Muscle layer of colon (tissue), 2 donors: Measurements from ENCODE around the gene JMJD7.

ENCODE experiments used
- H3K27ac ChIP-seq: one replicate; pipeline ENCODE4 v1.7.0; 2013; ENCODE audit warnings: low read depth, mild to moderate bottlenecking, low read length, moderate library complexity
- H3K27me3 ChIP-seq, 2 donors: one replicate each; pipeline ENCODE4 v1.7.0; 2013; ENCODE audit warnings: low read length in 2 of 2, mild to moderate bottlenecking in 2 of 2; ENCODE audit not compliant: insufficient read depth in 2 of 2, control insufficient read depth in 1 of 2
- H3K36me3 ChIP-seq: one replicate; pipeline ENCODE4 v1.7.0; 2013; ENCODE audit warnings: mild to moderate bottlenecking, low read length; ENCODE audit not compliant: insufficient read depth
- H3K4me1 ChIP-seq: one replicate; pipeline ENCODE4 v1.7.0; 2013; ENCODE audit warnings: mild to moderate bottlenecking, low read length; ENCODE audit not compliant: insufficient read depth
- H3K4me3 ChIP-seq, 2 donors: one replicate each; pipeline ENCODE4 v1.7.0; 2013; ENCODE audit warnings: low read length in 2 of 2, low read depth in 1 of 2, mild to moderate bottlenecking in 1 of 2, moderate library complexity in 1 of 2
- H3K9ac ChIP-seq: one replicate; pipeline ENCODE4 v1.7.0; 2013; ENCODE audit warnings: low read length
- H3K9me3 ChIP-seq: one replicate; pipeline ENCODE4 v1.7.0; 2013; ENCODE audit warnings: mild to moderate bottlenecking, low read length
- donor health status: abdominal sarcoma.
- donor health status: Adenocarcinoma of cecum.

The JMJD7 gene

DNA sequence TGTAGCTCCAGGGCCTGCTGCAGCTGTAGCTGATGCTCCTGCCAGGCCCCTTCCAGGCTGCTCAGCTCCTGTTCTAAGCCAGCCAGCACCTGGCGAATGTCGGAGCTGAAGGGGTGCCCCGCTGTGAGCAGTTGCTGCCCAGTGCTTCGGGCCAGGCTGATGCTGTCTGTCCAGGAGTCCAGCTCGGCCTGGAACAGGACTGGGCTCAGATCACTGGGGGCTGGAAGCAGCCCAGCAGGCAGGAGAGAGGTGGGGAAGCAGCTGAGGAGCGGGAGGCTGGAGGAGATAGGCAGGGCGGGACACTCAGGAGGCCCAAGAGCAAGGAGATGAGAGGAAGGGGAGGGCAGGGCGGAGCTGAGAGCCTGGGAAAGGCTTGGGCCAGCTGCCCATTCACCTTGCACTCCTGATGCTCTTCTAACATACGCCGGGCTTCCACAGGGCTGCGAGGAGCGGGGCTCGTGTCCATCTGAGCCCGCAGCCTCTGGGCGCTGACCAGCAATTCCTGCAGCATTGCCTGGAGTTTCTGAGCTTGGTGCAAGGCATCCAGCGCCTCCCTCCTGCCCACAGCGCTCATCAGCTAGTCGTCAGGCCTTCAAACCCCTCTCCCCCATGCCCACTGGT lies 34.0 kb downstream of the JMJD7 start:
- Histone ChIP-seq H3K27me3 (no peaks in the 10 kb centered on the region), H3K9me3 (no peaks in the 10 kb centered on the region), H3K4me3 (no peak overlapping the region), H3K9ac (no peak overlapping the region), H3K36me3 (no peaks in the 10 kb centered on the region), H3K4me1 (no peaks in the 10 kb centered on the region), H3K27ac (no peak overlapping the region)

DNA sequence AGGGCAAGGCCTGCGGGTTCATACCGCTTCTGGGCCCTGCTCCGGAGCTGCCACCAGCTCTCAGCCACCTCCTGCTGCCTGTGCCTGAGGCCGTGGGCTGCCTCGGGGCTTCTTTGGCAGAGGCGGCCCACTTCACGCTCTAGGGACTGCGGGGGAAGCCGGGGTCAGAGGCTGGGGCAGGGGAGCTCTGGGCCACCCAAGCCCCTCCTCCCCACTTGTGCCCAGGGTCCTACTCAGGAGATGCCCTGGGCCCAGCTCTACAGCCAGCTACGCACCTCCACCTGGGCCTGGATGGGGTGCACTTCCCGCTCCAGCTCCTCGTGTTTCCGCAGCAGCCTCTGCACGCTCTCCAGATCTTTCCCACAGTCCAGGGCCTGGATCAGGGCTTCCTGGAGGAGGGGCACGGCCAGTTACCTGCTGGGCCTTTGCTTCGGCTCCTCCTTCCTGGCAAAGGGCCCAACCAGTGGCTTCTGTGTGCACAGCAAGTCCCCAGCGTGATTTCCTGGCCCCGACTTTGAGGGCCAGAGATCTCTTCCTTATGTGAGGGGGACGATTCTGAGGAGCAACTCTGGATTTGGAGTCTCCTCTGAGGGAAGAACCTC lies 34.7 kb downstream of the JMJD7 start:
- Histone ChIP-seq H3K9me3 (no peaks in the 10 kb centered on the region), H3K27ac (no peak overlapping the region), H3K27me3 (no peaks in the 10 kb centered on the region), H3K4me3 (no peak overlapping the region), H3K4me1 (no peaks in the 10 kb centered on the region), H3K36me3 (no peaks in the 10 kb centered on the region), H3K9ac (no peak overlapping the region)

DNA sequence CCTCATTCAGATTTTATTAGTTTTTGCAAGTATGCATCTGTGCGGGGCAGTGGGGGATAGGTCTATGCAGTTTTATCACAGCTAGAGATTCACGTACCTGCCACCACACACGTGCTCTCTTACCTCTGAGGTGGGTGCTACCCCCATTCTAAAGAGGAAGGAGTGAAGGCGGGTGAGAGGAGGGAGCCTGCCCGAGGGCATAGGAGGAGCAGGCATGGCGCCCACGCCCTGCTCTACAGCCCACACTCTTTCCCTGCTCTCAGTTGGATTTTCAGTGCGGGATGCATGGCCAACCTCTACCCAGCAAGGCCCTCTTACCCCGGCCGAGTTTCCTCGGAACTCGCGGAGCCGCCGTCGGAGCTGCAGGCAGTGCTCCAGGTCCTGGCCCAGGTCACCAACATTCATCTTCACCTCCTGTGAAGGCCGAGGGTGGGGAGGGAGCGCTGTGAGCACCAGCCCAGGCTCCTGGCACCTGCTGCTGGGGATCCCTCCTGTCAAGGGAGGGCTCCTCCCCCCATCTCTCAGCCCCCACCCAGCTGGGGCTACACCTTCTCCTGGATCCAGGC lies 37.7 kb downstream of the JMJD7 start:
- H3K4me1 ChIP-seq = no peaks in the 10 kb centered on the region
- H3K27me3 ChIP-seq = no peaks in the 10 kb centered on the region
- H3K36me3 ChIP-seq = no peaks in the 10 kb centered on the region
- H3K4me3 ChIP-seq = no peak overlapping the region
- no peaks in the 10 kb centered on the region for H3K9me3 ChIP-seq
- no peak overlapping the region for H3K9ac ChIP-seq
- H3K27ac ChIP-seq = no peak overlapping the region

DNA sequence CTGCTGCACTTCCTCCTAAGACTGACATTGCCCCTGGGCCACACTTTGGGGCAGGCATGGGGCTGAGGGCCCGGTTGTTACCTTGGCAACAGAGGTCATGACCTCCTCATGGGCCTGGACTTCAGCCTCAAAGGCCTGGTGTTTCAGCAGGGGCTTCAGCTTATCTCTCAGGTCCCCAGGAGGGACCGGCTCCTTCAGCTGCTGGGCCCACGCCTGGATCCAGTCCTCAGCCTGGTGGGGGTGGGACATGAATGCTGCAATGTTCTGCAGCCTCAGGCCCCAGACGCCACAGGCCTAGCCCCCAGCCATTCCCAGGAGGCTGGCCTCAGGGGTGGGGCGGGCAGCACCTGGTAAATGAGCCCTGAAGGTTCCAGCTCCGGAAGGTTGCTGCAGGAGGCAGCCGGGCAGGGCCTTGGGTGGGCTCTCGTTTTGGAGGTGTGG lies 38.4 kb downstream of the JMJD7 start:
- Histone ChIP-seq H3K9me3 (no peaks in the 10 kb centered on the region), H3K27me3 (no peaks in the 10 kb centered on the region), H3K4me1 (no peaks in the 10 kb centered on the region), H3K27ac (no peak overlapping the region), H3K4me3 (no peak overlapping the region), H3K9ac (no peak overlapping the region), H3K36me3 (no peaks in the 10 kb centered on the region)

DNA sequence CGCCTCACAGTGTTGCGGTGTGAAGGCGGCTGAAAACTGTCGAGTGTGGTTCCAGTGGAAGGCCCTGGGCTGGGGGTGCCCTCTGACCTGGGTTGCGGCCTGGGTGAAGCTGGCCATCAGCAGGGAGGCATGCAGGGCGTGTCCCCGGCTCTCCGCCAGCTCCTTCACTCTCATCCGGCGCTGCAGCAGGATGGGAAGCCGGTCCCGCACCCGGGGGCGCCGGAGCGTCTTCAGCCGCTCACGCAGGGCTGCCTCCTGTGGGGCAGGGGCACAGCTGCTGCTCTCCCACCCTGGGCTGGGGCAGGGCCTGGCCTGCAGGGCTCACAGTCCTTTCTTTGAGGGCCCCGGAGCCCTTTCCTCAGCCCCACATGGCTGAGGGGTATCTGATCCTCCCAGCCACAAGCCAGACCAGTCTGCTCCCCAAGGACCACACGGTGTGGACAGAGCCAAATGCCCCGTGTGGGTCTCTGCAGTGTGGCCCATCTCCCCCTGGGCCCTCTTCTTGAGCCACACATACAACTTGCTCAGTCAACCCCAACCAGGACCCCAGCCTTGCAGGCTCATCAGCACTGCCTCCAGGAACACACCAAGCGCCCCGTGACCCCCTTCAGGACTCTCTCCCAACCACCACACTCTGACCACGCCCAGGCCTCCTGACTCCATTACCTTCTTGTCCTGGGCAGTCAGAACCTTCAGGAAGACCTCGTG lies 39.1 kb downstream of the JMJD7 start:
- H3K36me3 ChIP-seq = no peaks in the 10 kb centered on the region
- no peak overlapping the region for H3K27ac ChIP-seq
- no peak overlapping the region for H3K4me3 ChIP-seq
- no peaks in the 10 kb centered on the region for H3K27me3 ChIP-seq
- no peak overlapping the region for H3K9ac ChIP-seq
- H3K4me1 ChIP-seq = no peaks in the 10 kb centered on the region
- no peaks in the 10 kb centered on the region for H3K9me3 ChIP-seq

DNA sequence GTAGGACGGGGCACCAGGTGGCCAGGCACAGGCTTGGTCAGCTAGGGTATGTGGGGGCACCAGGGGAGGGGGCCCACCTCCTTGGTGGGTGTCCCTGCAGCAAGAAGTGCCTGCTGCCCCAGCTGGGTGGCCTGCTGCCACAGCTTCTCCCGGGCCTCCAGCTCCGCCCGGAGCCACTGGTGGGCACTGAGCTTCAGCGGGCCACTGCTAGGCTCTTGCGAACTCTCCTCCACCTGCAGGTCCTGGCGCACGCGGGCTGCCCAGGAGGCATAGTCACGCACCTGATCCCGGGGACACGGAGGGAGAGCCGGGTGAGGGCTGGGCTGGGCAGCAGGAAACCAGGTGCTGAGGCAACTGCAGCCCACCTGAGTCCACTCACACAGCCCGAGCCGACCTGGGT lies 40.4 kb downstream of the JMJD7 start:
- H3K4me1 ChIP-seq = no peaks in the 10 kb centered on the region
- H3K27me3 ChIP-seq = no peaks in the 10 kb centered on the region
- H3K27ac ChIP-seq = no peak overlapping the region
- H3K36me3 ChIP-seq = no peaks in the 10 kb centered on the region
- H3K9me3 ChIP-seq = no peaks in the 10 kb centered on the region
- H3K4me3 ChIP-seq = no peak overlapping the region
- no peak overlapping the region for H3K9ac ChIP-seq

DNA sequence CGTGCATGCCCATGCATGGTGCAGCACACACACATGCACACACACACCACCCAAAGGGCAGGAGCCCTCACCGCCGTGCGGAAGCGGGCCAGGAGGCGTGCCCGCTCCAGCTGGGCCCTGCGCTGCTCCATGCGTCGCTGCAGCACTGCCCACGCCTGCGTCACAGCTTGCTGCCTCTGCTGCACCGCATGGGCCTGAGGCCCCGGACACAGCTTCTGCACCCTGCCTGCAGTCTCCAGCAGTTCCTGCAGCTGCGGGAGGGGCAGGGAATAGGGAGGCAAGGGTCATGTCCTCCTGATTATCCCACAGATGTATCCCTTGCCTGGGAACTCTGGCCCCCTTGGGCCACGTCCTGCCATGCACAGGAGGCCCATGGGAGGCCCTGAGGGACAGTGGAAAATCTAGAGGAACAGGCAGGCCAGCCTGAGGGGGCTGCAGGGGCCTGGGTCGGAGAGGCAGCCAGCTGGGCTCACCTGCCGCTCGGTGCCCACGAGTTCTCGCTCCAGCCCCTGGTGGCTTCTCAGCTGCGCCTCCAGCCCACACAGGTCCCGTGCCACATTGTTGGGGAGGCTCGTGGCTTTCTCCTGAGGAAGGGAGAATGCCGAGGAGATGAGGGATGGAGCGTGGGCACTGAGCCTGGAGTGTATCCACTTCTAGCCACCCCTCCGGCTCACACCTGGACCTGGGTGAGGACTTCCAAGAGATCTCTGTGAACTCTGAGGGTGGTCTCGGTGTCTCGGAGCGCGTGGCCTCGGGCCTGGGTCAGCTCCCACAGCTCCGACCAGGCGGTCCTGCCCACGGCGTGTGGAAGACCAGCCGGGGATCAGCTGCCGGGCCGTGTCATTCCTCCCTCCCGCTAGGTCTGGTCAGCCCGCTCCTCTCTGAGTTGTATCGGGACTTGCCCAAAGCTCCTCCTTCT lies 42.1 kb downstream of the JMJD7 start:
- no peaks in the 10 kb centered on the region for H3K9me3 ChIP-seq
- no peaks in the 10 kb centered on the region for H3K27me3 ChIP-seq
- no peak overlapping the region for H3K9ac ChIP-seq
- H3K27ac ChIP-seq = no peak overlapping the region
- H3K4me3 ChIP-seq = no peak overlapping the region
- no peaks in the 10 kb centered on the region for H3K36me3 ChIP-seq
- H3K4me1 ChIP-seq = no peaks in the 10 kb centered on the region

DNA sequence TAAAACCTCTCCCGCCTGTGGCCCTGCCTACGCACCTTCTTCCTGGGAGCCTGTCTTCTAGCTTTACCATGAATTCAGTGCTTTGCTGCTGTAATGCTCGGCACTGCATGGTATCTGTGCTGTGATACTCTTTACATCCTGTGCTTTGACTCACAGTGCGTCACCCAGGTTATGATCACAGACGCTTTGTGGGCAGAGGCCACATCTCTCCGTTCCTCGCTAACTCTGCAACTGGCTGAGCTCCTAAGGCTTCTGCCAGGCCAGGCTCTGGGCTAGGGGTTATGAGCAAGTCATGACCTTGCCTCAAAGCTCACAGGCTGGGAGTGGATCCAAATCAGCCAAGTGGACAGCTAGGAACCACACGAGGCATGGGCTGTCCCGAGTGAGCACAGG lies 42.8 kb downstream of the JMJD7 start:
- Histone ChIP-seq H3K9ac (no peak overlapping the region), H3K9me3 (no peaks in the 10 kb centered on the region), H3K4me3 (no peak overlapping the region), H3K27ac (no peak overlapping the region), H3K27me3 (no peaks in the 10 kb centered on the region), H3K4me1 (no peaks in the 10 kb centered on the region), H3K36me3 (no peaks in the 10 kb centered on the region)

DNA sequence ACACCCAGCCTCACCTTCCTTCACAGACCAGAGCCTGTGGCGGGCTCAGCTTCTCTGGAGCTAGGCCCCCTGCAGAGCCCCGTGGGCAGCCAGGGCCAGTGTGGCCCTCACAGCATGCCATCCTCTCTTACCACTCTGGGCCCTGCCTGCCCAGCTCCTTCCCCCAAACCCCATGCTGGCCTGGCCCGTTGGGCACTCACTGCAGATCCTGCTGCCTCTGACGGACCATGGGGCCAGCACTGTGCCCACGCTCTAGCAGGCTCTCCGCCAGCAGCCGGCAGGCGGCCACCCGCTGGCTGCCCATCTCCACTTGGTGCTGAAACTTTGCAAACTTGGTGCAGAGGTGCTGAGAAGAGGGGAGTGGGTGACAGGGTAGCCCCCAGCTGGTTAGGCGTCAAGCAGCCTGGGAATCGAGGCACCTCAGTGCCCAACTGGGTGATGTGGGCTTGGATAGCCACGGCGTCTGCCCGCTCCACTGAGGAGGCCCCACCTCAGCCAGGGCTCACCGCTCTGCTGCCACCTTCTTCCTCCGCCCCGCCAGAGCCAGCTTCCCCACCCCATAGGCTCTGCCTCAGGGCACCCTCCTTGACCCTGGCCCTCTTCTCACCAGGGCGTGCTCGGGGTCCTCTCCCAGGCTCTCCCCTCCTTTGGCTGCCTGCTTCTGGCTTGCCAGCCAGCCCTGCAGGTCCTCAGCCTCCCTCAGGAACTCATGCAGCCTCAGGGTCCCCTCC lies 43.4 kb downstream of the JMJD7 start:
- Histone ChIP-seq H3K4me3 (no peak overlapping the region), H3K36me3 (no peaks in the 10 kb centered on the region), H3K27me3 (no peaks in the 10 kb centered on the region), H3K4me1 (no peaks in the 10 kb centered on the region), H3K27ac (no peak overlapping the region), H3K9ac (no peak overlapping the region), H3K9me3 (no peaks in the 10 kb centered on the region)

DNA sequence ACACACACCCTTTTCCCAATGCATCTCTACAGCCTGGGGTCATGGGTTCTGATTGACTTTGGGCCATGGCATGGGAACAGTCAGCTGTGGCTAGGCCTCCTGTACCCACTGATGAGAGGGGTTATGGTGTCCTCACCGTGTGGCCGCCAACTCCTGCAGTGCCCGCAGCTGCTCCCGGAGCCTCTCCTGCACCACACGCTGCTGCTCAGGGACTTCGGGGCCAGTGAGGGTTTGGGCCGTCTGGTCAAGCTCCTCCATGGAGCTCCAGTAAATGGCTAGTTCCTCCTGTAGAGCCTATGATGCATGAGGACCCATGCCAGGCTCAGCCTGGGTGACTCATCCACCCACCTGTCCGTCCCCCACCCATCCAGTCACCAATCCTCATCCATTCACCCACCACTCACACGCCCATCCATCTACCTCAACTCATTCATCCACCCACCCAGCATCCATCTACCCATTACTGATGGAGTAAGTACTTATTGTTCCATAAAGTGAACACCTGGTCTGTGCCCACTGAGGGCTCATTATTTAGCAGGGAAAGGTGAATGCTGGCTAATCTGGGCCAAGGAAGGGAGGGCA lies 44.4 kb downstream of the JMJD7 start:
- H3K27ac ChIP-seq = no peak overlapping the region
- no peak overlapping the region for H3K9ac ChIP-seq
- H3K27me3 ChIP-seq = no peaks in the 10 kb centered on the region
- no peaks in the 10 kb centered on the region for H3K36me3 ChIP-seq
- H3K4me3 ChIP-seq = no peak overlapping the region
- H3K9me3 ChIP-seq = no peaks in the 10 kb centered on the region
- no peaks in the 10 kb centered on the region for H3K4me1 ChIP-seq
